IMR-90 (cell line): ENCODE data around the gene TNRC18. TPM values are rescaled to one million over a fixed set of nuclear protein-coding genes. Genes with fewer than 3 reads are reported as not detected.

Experiments
- ATAC-seq: fragments of 200-7000 bp; cut with Tn5 transposase; 2 replicates; pipeline ENCODE4 v1.9.1; 2020; ENCODE audit warnings: low read depth, mild to moderate bottlenecking, moderate library complexity
- BruUV-seq: library from RNA; stranded (reverse); fragments of 400-500 nt; replicated peaks from 2 replicates; lab custom pipeline; 2021; lab: Mats Ljungman, UMichigan
- CTCF ChIA-PET: fragments of 300-600 bp; formaldehyde crosslinking; extraction: SDS; loops from one replicate; lab custom pipeline; 2021; ENCODE audit warnings: antibody characterized with exemption; lab: Yijun Ruan, JAX
- POLR2A ChIA-PET: fragments of 300-600 bp; sonication (Branson Sonifier 250); formaldehyde crosslinking; loops from one replicate; lab custom pipeline; 2022; ENCODE audit warnings: antibody characterized with exemption; ENCODE audit not compliant: unreplicated experiment; lab: Charles Lee
- DNase-seq: peaks from one replicate; pipeline ENCODE4 v3.0.0; 2013
- H2AFZ ChIP-seq: replicated peaks from 2 replicates; pipeline ENCODE3; 2013; ENCODE audit warnings: low read length, mild to moderate bottlenecking; ENCODE audit not compliant: poor library complexity
- H2AK5ac ChIP-seq: 2 replicates; pipeline ENCODE4 v1.6.1; 2013; ENCODE audit warnings: low read depth, low read length, inconsistent platforms
- H2AK9ac ChIP-seq: replicated peaks from 2 replicates; pipeline ENCODE3; 2013; ENCODE audit warnings: mild to moderate bottlenecking, low read depth, low read length, moderate library complexity; ENCODE audit not compliant: poor library complexity
- H2BK120ac ChIP-seq: 2 replicates; pipeline ENCODE4 v1.6.1; 2013; ENCODE audit warnings: low read depth, low read length, inconsistent platforms
- H2BK15ac ChIP-seq: 3 replicates; pipeline ENCODE4 v1.6.1; 2013; ENCODE audit warnings: low read depth, low read length, inconsistent platforms
- H2BK20ac ChIP-seq: 2 replicates; pipeline ENCODE4 v1.6.1; 2013; ENCODE audit warnings: low read depth, mild to moderate bottlenecking, inconsistent platforms, low read length, moderate library complexity
- H2BK5ac ChIP-seq: 2 replicates; pipeline ENCODE4 v1.6.1; 2013; ENCODE audit warnings: mild to moderate bottlenecking, low read depth, low read length, inconsistent platforms; ENCODE audit not compliant: poor library complexity, severe bottlenecking
- H3K14ac ChIP-seq: replicated peaks from 2 replicates; pipeline ENCODE4 v1.6.1; 2013; ENCODE audit warnings: low read depth, low read length, inconsistent platforms
- H3K18ac ChIP-seq: 2 replicates; pipeline ENCODE4 v1.6.1; 2013; ENCODE audit warnings: low read depth, low read length, control low read depth
- H3K23ac ChIP-seq: 2 replicates; pipeline ENCODE4 v1.6.1; 2013; ENCODE audit warnings: low read depth, low read length, inconsistent platforms
- H3K27ac ChIP-seq: 2 replicates; pipeline ENCODE4 v1.5.1; 2013; ENCODE audit warnings: mild to moderate bottlenecking, control low read depth, low read length; ENCODE audit not compliant: insufficient read depth
- H3K27me3 ChIP-seq: 2 replicates; pipeline ENCODE4 v1.6.1; 2013; ENCODE audit warnings: low read length; ENCODE audit not compliant: control insufficient read depth, insufficient read depth
- H3K36me3 ChIP-seq: 2 replicates; pipeline ENCODE4 v1.6.1; 2013; ENCODE audit warnings: low read length, mixed read lengths; ENCODE audit not compliant: control insufficient read depth, insufficient read depth
- H3K4ac ChIP-seq: 2 replicates; pipeline ENCODE4 v1.6.1; 2013; ENCODE audit warnings: low read depth, low read length, inconsistent platforms
- H3K4me1 ChIP-seq: 2 replicates; pipeline ENCODE4 v1.6.1; 2013; ENCODE audit warnings: low read length, mixed read lengths; ENCODE audit not compliant: control insufficient read depth, insufficient read depth
- H3K4me2 ChIP-seq: 2 replicates; pipeline ENCODE4 v1.6.1; 2013; ENCODE audit warnings: low read depth, mild to moderate bottlenecking, control low read depth, low read length, moderate library complexity
- H3K4me3 ChIP-seq: 2 replicates; pipeline ENCODE4 v1.5.1; 2013; ENCODE audit warnings: low read depth, mild to moderate bottlenecking, control low read depth, low read length, moderate library complexity; ENCODE audit not compliant: insufficient read depth
- H3K56ac ChIP-seq: 2 replicates; pipeline ENCODE4 v1.6.1; 2013; ENCODE audit warnings: low read length, inconsistent platforms; ENCODE audit not compliant: insufficient read depth; ENCODE audit errors: extremely low read depth
- H3K79me1 ChIP-seq, 2 experiments: 2 replicates each; pipeline ENCODE4 v1.6.1; 2013; ENCODE audit warnings: low read length in 2 of 2, inconsistent platforms in 1 of 2, low read depth in 1 of 2
- H3K9ac ChIP-seq: 2 replicates; pipeline ENCODE4 v1.6.1; 2013; ENCODE audit warnings: low read depth, low read length, control low read depth
- H3K9me1 ChIP-seq: 2 replicates; pipeline ENCODE4 v1.6.1; 2013; ENCODE audit warnings: low read length, inconsistent platforms; ENCODE audit not compliant: insufficient read depth
- H3K9me3 ChIP-seq: 2 replicates; pipeline ENCODE4 v1.6.1; 2013; ENCODE audit warnings: low read length; ENCODE audit not compliant: control insufficient read depth, insufficient read depth
- H4K20me1 ChIP-seq: 2 replicates; pipeline ENCODE4 v1.6.1; 2013; ENCODE audit warnings: low read length, inconsistent platforms; ENCODE audit not compliant: insufficient read depth
- H4K5ac ChIP-seq: 2 replicates; pipeline ENCODE4 v1.6.1; 2013; ENCODE audit warnings: mild to moderate bottlenecking, low read depth, low read length, control low read depth
- H4K8ac ChIP-seq, 2 experiments: 2 replicates each; pipeline ENCODE4 v1.6.1; 2013; ENCODE audit warnings: low read depth in 2 of 2, low read length in 2 of 2, control low read depth in 1 of 2, inconsistent platforms in 1 of 2
- H4K91ac ChIP-seq: 2 replicates; pipeline ENCODE4 v1.6.1; 2013; ENCODE audit warnings: low read depth, low read length, inconsistent platforms; ENCODE audit not compliant: insufficient read depth
- BHLHE40 ChIP-seq: fragments of 150-350 bp; IDR thresholded peaks from 2 replicates; pipeline ENCODE4 v1.6.1; 2016; ENCODE audit warnings: mild to moderate bottlenecking, low read depth, low read length
- CEBPB ChIP-seq: IDR thresholded peaks from 2 replicates; pipeline ENCODE4 v1.6.1; 2012; ENCODE audit warnings: low read depth, low read length, improper control_type of control experiment
- CHD1 ChIP-seq: IDR thresholded peaks from 2 replicates; pipeline ENCODE4 v1.6.1; 2012; ENCODE audit warnings: low read depth, low read length, improper control_type of control experiment
- ELK1 ChIP-seq: fragments of 150-350 bp; IDR thresholded peaks from 2 replicates; pipeline ENCODE4 v1.6.1; 2016; ENCODE audit warnings: low read depth, mild to moderate bottlenecking, low read length, moderate library complexity, borderline replicate concordance
- FOS ChIP-seq: fragments of 150-350 bp; IDR thresholded peaks from 2 replicates; pipeline ENCODE4 v1.6.1; 2016; ENCODE audit warnings: low read depth, low read length
- MAFK ChIP-seq: IDR thresholded peaks from 2 replicates; pipeline ENCODE4 v1.6.1; 2012; ENCODE audit warnings: low read depth, low read length, improper control_type of control experiment
- MAZ ChIP-seq: IDR thresholded peaks from 2 replicates; pipeline ENCODE4 v1.6.1; 2012; ENCODE audit warnings: low read depth, mild to moderate bottlenecking, low read length, improper control_type of control experiment, moderate library complexity, borderline replicate concordance
- MXI1 ChIP-seq: IDR thresholded peaks from 2 replicates; pipeline ENCODE4 v1.6.1; 2012; ENCODE audit warnings: low read depth, mild to moderate bottlenecking, low read length, moderate library complexity, borderline replicate concordance
- NFE2L2 ChIP-seq: fragments of 150-350 bp; IDR thresholded peaks from 2 replicates; pipeline ENCODE4 v1.6.1; 2016; ENCODE audit warnings: low read depth, mild to moderate bottlenecking, low read length
- POLR2A ChIP-seq: IDR thresholded peaks from 2 replicates; pipeline ENCODE4 v1.6.1; 2012; ENCODE audit warnings: mild to moderate bottlenecking, low read depth, low read length
- RAD21 ChIP-seq: IDR thresholded peaks from 2 replicates; pipeline ENCODE4 v1.6.1; 2012; ENCODE audit warnings: low read length, improper control_type of control experiment
- RCOR1 ChIP-seq: IDR thresholded peaks from 2 replicates; pipeline ENCODE4 v1.6.1; 2012; ENCODE audit warnings: mild to moderate bottlenecking, low read length, improper control_type of control experiment; ENCODE audit not compliant: insufficient replicate concordance
- RFX5 ChIP-seq: IDR thresholded peaks from 2 replicates; pipeline ENCODE4 v1.8.0; 2012; ENCODE audit warnings: low read depth, mild to moderate bottlenecking, low read length, moderate library complexity
- SMC3 ChIP-seq: fragments of 150-350 bp; IDR thresholded peaks from 2 replicates; pipeline ENCODE4 v1.6.1; 2016; ENCODE audit warnings: low read depth, mild to moderate bottlenecking, antibody characterized with exemption, low read length, moderate library complexity
- USF2 ChIP-seq: fragments of 150-350 bp; IDR thresholded peaks from 2 replicates; pipeline ENCODE4 v1.6.1; 2017; ENCODE audit warnings: mild to moderate bottlenecking, antibody characterized with exemption, low read length, low read depth
- WGBS, 2 experiments: methylation state at CpG; one replicate each; pipeline versions ENCODE4 v1.1.5 to v1.1.7; 2013; ENCODE audit warnings: missing lambda C conversion rate in 2 of 2; ENCODE audit not compliant: insufficient read length in 1 of 2; ENCODE audit errors: extremely low coverage in 2 of 2; 5-methylcytosine and 5-hydroxymethylcytosine counted together
- dilution Hi-C: fragments of 300-500 bp; cut with HindIII; formaldehyde crosslinking; loops from one replicate; pipeline ENCODE4 v1.14.3; 2018; ENCODE audit warnings: low sequenced_read_pairs; ENCODE audit not compliant: unreplicated experiment
- in situ Hi-C: fragments of 300-500 bp; cut with MboI; formaldehyde crosslinking; loops from 3 replicates; pipeline ENCODE4 v1.14.3; 2019; ENCODE audit warnings: low sequenced_read_pairs, inconsistent platforms, mixed read lengths
- intact Hi-C: fragments of 100-400 bp; cut with micrococcal nuclease; formaldehyde crosslinking; loops from 2 replicates; pipeline ENCODE4 v1.10.0; 2022
- polyA plus RNA-seq, 3 experiments: library from polyadenylated mRNA; depleted of rRNA; stranded (reverse); fragments of >200 nt; gene quantifications; 2 replicates each; pipeline ENCODE4 v1.2.3, GENCODE V29; 2012; ENCODE audit warnings: low replicate concordance in 1 of 3
- total RNA-seq: library from RNA; depleted of rRNA; stranded (reverse); fragments of >200 nt; gene quantifications from 2 replicates; pipeline ENCODE4 v1.2.3, GENCODE V29; 2012
- TF ChIP-seq, protein P1 (sequence below): conservative IDR thresholded peaks from 2 replicates; pipeline ENCODE4 v1.5.1; 2012; ENCODE audit warnings: mild to moderate bottlenecking, low read depth, low read length, improper control_type of control experiment

Gene TNRC18
- total and polyA plus RNA-seq, 2 of the 4 experiments (the other 2 are of a cell fraction): 4.7 to 29.6 TPM

DNA sequence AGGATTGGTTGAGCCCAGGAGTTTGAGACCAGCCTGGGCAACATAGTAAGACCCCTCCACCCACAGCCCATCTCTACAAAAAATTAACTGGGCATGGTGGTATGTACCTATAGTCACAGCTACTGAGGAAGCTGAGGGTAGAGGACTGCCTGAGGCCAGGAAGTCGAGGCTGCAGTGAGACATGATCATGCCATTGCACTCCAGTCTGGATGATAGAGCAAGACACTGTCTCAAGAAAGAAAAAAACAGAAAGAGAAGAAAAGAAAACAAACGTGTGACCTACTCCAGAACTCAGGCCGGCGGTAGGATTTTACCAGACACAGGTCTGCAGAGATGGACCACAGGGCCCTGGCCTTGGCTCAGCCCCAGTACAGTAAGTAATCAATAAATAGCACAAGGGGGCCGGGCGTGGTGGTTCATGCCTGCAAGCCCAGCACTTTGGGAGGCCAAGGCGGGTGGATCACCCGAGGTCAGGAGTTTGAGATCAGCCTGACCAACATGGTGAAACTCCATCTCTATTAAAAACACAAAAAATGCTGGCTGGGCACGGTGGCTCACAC lies 35.4 kb upstream of the TNRC18 start:
- ATAC-seq: no peak
- no peak overlapping the region for H2BK5ac ChIP-seq
- BruUV-seq: no TSS peak

More for the DNA sequence above, 35.4 kb upstream of the TNRC18 start:
- Histone ChIP-seq H3K4me2 (no peak overlapping the region), H3K36me3 (no peaks in the 10 kb centered on the region), H3K23ac (no peak overlapping the region), H3K9me3 (no peaks in the 10 kb centered on the region), H4K20me1 (peaks cover 6% of the 10 kb centered on the region; the same call in 1 of the 2 replicates), H3K9ac (no peak overlapping the region), H3K4ac (no peak overlapping the region), H4K91ac (no peak overlapping the region), H3K14ac (no peak overlapping the region), H3K18ac (no peak overlapping the region), H3K4me3 (no peak overlapping the region), H4K5ac (no peak overlapping the region), H2AK5ac (no peak overlapping the region), H2AFZ (no peak overlapping the region), H3K4me1 (no peaks in the 10 kb centered on the region), H3K27me3 (no peaks in the 10 kb centered on the region), H3K27ac (no peak overlapping the region), H2BK120ac (no peak overlapping the region), H3K9me1 (no peaks in the 10 kb centered on the region), H3K56ac (no peak overlapping the region), H2AK9ac (no peak overlapping the region), H3K79me1 (no peaks in the 10 kb centered on the region), H2BK15ac (no peak overlapping the region), H4K8ac (no peak overlapping the region), H2BK20ac (no peak overlapping the region)
- intact Hi-C loops (no loop called here), dilution Hi-C loops (no loop called here), in situ Hi-C loops (loop anchor here (10.0 kb wide), 1 partner anchor 214 kb away; no protein-coding TSS in a partner anchor)
- no peak for DNase-seq
- WGBS, 2 experiments: 100% methylated on average over 1 of the region's 9 CpGs; no CpG with 5 or more reads in 1 of the 2 experiments
- CTCF ChIA-PET: no interaction called here
- no peak for TF ChIP-seq MXI1
- no peak for TF ChIP-seq RAD21
- no peak for TF ChIP-seq FOS
- TF ChIP-seq ELK1: no peak
- TF ChIP-seq NFE2L2: no peak
- no peak for TF ChIP-seq CHD1
- no peak for TF ChIP-seq SMC3
- no peak for TF ChIP-seq RCOR1
- TF ChIP-seq BHLHE40: no peak
- TF ChIP-seq POLR2A: no peak
- no peak for TF ChIP-seq RFX5
- TF ChIP-seq CEBPB: no peak
- TF ChIP-seq, protein P1, sequence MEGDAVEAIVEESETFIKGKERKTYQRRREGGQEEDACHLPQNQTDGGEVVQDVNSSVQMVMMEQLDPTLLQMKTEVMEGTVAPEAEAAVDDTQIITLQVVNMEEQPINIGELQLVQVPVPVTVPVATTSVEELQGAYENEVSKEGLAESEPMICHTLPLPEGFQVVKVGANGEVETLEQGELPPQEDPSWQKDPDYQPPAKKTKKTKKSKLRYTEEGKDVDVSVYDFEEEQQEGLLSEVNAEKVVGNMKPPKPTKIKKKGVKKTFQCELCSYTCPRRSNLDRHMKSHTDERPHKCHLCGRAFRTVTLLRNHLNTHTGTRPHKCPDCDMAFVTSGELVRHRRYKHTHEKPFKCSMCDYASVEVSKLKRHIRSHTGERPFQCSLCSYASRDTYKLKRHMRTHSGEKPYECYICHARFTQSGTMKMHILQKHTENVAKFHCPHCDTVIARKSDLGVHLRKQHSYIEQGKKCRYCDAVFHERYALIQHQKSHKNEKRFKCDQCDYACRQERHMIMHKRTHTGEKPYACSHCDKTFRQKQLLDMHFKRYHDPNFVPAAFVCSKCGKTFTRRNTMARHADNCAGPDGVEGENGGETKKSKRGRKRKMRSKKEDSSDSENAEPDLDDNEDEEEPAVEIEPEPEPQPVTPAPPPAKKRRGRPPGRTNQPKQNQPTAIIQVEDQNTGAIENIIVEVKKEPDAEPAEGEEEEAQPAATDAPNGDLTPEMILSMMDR: no peak
- no peak for TF ChIP-seq MAFK
- TF ChIP-seq MAZ: no peak
- no peak for TF ChIP-seq USF2
- POLR2A ChIA-PET: no interaction called here
